ENCODE data around the gene ORAI3. TPM values are rescaled to one million over a fixed set of nuclear protein-coding genes. Genes with fewer than 3 reads are reported as not detected.

The ORAI3 gene
- total RNA-seq, 2 experiments from 2014 or later: 7.8 to 18.3 TPM

GRCh38 chr16:31001507-31002249, 52.8 kb downstream of the ORAI3 start:
- Histone ChIP-seq H3K4me3 (ENCODE audit: low read depth, low read length, poor library complexity, severe bottlenecking) (no peak overlapping the region), H3K4me2 (ENCODE audit: low read length) (no peak overlapping the region), H2AFZ (ENCODE audit: low read length) (no peak overlapping the region), H3K36me3 (ENCODE audit: insufficient read depth, low read length) (no peaks in the 10 kb centered on the region), H3K27ac (ENCODE audit: low read depth, low read length, poor library complexity, severe bottlenecking) (no peak overlapping the region), H3K4me1 (ENCODE audit: insufficient read depth, low read length, poor library complexity, severe bottlenecking) (peaks cover 5% of the 10 kb centered on the region), H3K79me2 (ENCODE audit: insufficient read depth, low read depth, low read length) (no peaks in the 10 kb centered on the region), H3K9me2 (ENCODE audit: insufficient read depth, low read length) (no peaks in the 10 kb centered on the region), H3K9me3 (ENCODE audit: low read length) (no peaks in the 10 kb centered on the region), H4K20me1 (ENCODE audit: insufficient read depth, low read length) (no peaks in the 10 kb centered on the region)
- no peak for DNase-seq (ENCODE audit: low spot score)
- POLR2A ChIA-PET: interaction anchor here (1.0 kb wide), 1 partner anchor 11 kb away, joined by 4 read pairs; no protein-coding TSS in a partner anchor
- BruUV-seq (replicated peaks): no TSS peak
- intact Hi-C loops (cut with micrococcal nuclease; ENCODE audit: unreplicated experiment): no loop called here
- TF ChIP-seq CTCF (conservative IDR thresholded peaks at IDR 0.05; ENCODE audit: low read length) (no peak), EZH2phosphoT487 (IDR thresholded peaks at IDR 0.05; ENCODE audit: borderline replicate concordance, low read depth, low read length) (no peak)
- CTCF ChIA-PET (ENCODE audit: unreplicated experiment): interaction anchor here (0.6 kb wide), 1 partner anchor 241 kb away, joined by 8 read pairs; no protein-coding TSS in a partner anchor

- ChIA-PET POLR2A (interaction anchor here (1.0 kb wide), 1 partner anchor 12 kb away, joined by 4 read pairs; no protein-coding TSS in a partner anchor), CTCF (ENCODE audit: unreplicated experiment) (interaction anchor here (0.6 kb wide), 2 partner anchors 115 to 242 kb away, joined by 6 to 8 read pairs; partner anchors contain the start of gene KAT8)
- Histone ChIP-seq H3K4me2 (ENCODE audit: low read length) (no peak overlapping the region), H3K9me3 (ENCODE audit: low read length) (no peaks in the 10 kb centered on the region), H3K36me3 (ENCODE audit: insufficient read depth, low read length) (no peaks in the 10 kb centered on the region), H4K20me1 (ENCODE audit: insufficient read depth, low read length) (no peaks in the 10 kb centered on the region), H2AFZ (ENCODE audit: low read length) (no peak overlapping the region), H3K4me3 (ENCODE audit: low read depth, low read length, poor library complexity, severe bottlenecking) (no peak overlapping the region), H3K9me2 (ENCODE audit: insufficient read depth, low read length) (no peaks in the 10 kb centered on the region), H3K79me2 (ENCODE audit: insufficient read depth, low read depth, low read length) (no peaks in the 10 kb centered on the region), H3K4me1 (ENCODE audit: insufficient read depth, low read length, poor library complexity, severe bottlenecking) (no peaks in the 10 kb centered on the region), H3K27ac (ENCODE audit: low read depth, low read length, poor library complexity, severe bottlenecking) (no peak overlapping the region)
- intact Hi-C loops (cut with micrococcal nuclease; ENCODE audit: unreplicated experiment): no loop called here
- TF ChIP-seq CTCF (conservative IDR thresholded peaks at IDR 0.05; ENCODE audit: low read length) (no peak), EZH2phosphoT487 (IDR thresholded peaks at IDR 0.05; ENCODE audit: borderline replicate concordance, low read depth, low read length) (no peak)
- no peak for DNase-seq (ENCODE audit: low spot score)
- BruUV-seq (replicated peaks): no TSS peak
Measured at GRCh38 chr16:31002250-31002700, 53.4 kb downstream of the ORAI3 start.

GRCh38 chr16:31002862-31003341, 54.0 kb downstream of the ORAI3 start:
- Histone ChIP-seq H3K27ac (ENCODE audit: low read depth, low read length, poor library complexity, severe bottlenecking) (no peak overlapping the region), H3K4me2 (ENCODE audit: low read length) (no peak overlapping the region), H3K4me3 (ENCODE audit: low read depth, low read length, poor library complexity, severe bottlenecking) (no peak overlapping the region), H3K9me2 (ENCODE audit: insufficient read depth, low read length) (no peaks in the 10 kb centered on the region), H3K9me3 (ENCODE audit: low read length) (no peaks in the 10 kb centered on the region), H3K79me2 (ENCODE audit: insufficient read depth, low read depth, low read length) (no peaks in the 10 kb centered on the region), H2AFZ (ENCODE audit: low read length) (no peak overlapping the region), H3K36me3 (ENCODE audit: insufficient read depth, low read length) (no peaks in the 10 kb centered on the region), H4K20me1 (ENCODE audit: insufficient read depth, low read length) (no peaks in the 10 kb centered on the region), H3K4me1 (ENCODE audit: insufficient read depth, low read length, poor library complexity, severe bottlenecking) (no peaks in the 10 kb centered on the region)
- CTCF ChIA-PET (ENCODE audit: unreplicated experiment): interaction anchor here (0.6 kb wide), 1 partner anchor 115 kb away, joined by 6 read pairs; the partner anchor contains the start of gene KAT8
- DNase-seq (ENCODE audit: low spot score): no peak
- TF ChIP-seq CTCF (conservative IDR thresholded peaks at IDR 0.05; ENCODE audit: low read length): no peak
- TF ChIP-seq EZH2phosphoT487 (IDR thresholded peaks at IDR 0.05; ENCODE audit: borderline replicate concordance, low read depth, low read length): no peak
- POLR2A ChIA-PET: interaction anchor here (0.8 to 1.0 kb wide), 2 partner anchors 12 to 40 kb away, joined by 3 to 4 read pairs; no protein-coding TSS in a partner anchor
- intact Hi-C loops (cut with micrococcal nuclease; ENCODE audit: unreplicated experiment): no loop called here
- no TSS peak for BruUV-seq (replicated peaks)
